ENCODE results near the gene DLG2.

DNA sequence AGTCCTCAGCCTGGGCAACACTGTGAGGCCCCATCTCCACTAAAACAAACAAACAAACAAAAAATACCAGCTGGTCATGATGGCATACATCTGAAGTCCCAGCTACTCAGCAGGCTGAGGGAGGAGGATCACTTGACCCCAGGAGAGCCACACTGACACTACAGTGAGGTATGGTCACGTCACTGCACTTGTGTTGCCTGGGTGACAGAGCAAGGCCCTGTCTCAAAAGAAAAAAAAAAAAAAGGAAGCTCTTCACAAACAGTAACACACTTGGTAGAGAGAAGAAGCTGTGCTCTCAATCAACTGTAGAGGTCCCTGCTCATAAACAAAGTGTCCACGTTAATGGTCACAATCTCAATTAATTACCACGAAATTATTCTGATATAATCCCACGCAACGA, 1939.4 kb downstream of the DLG2 start:
- TF ChIP-seq, protein P1, sequence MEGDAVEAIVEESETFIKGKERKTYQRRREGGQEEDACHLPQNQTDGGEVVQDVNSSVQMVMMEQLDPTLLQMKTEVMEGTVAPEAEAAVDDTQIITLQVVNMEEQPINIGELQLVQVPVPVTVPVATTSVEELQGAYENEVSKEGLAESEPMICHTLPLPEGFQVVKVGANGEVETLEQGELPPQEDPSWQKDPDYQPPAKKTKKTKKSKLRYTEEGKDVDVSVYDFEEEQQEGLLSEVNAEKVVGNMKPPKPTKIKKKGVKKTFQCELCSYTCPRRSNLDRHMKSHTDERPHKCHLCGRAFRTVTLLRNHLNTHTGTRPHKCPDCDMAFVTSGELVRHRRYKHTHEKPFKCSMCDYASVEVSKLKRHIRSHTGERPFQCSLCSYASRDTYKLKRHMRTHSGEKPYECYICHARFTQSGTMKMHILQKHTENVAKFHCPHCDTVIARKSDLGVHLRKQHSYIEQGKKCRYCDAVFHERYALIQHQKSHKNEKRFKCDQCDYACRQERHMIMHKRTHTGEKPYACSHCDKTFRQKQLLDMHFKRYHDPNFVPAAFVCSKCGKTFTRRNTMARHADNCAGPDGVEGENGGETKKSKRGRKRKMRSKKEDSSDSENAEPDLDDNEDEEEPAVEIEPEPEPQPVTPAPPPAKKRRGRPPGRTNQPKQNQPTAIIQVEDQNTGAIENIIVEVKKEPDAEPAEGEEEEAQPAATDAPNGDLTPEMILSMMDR (conservative IDR thresholded peaks at IDR 0.05; ENCODE audit: low read depth, low read length) = no peak
- TF ChIP-seq, protein P2, sequence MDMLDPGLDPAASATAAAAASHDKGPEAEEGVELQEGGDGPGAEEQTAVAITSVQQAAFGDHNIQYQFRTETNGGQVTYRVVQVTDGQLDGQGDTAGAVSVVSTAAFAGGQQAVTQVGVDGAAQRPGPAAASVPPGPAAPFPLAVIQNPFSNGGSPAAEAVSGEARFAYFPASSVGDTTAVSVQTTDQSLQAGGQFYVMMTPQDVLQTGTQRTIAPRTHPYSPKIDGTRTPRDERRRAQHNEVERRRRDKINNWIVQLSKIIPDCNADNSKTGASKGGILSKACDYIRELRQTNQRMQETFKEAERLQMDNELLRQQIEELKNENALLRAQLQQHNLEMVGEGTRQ (IDR thresholded peaks at IDR 0.05; ENCODE audit: low read depth, low read length) = no peak
- no peak for TF ChIP-seq POLR2A (IDR thresholded peaks at IDR 0.05; ENCODE audit: low read depth, low read length)
- no peak for TF ChIP-seq CEBPB (IDR thresholded peaks at IDR 0.05; ENCODE audit: low read depth, low read length)
- TF ChIP-seq RAD21 (IDR thresholded peaks at IDR 0.05; ENCODE audit: low read length) = no peak
- TF ChIP-seq, protein P3, sequence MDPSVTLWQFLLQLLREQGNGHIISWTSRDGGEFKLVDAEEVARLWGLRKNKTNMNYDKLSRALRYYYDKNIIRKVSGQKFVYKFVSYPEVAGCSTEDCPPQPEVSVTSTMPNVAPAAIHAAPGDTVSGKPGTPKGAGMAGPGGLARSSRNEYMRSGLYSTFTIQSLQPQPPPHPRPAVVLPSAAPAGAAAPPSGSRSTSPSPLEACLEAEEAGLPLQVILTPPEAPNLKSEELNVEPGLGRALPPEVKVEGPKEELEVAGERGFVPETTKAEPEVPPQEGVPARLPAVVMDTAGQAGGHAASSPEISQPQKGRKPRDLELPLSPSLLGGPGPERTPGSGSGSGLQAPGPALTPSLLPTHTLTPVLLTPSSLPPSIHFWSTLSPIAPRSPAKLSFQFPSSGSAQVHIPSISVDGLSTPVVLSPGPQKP (IDR thresholded peaks at IDR 0.05; ENCODE audit: borderline replicate concordance, low read depth, low read length) = no peak
- no peak for TF ChIP-seq SMC3 (IDR thresholded peaks at IDR 0.05; ENCODE audit: low read depth, low read length)

Measured in IMR-90 (cell line).